Stimulated activated CD8-positive, alpha-beta memory T cell treated with anti-CD3 and anti-CD28 coated beads, Interleukin-4, amount 100 ng/mL, for 1 hour (primary cell): ENCODE measurements around the gene BOLL.
"Not testable (repeated sequence)": the region's sequence is repeated elsewhere in the genome, so short reads cannot be mapped to it uniquely, and the experiment has no call there.

Experiments used
- DNase-seq, 2 donors: peaks; one replicate each; pipeline ENCODE4 v3.0.0-alpha.2; 2020; ENCODE audit warnings: low read depth in 2 of 2, low spot score in 1 of 2

The BOLL gene

GRCh38 chr2:197798187-197798586 is 13.1 kb upstream of the BOLL start:
- no peak for DNase-seq

DNA sequence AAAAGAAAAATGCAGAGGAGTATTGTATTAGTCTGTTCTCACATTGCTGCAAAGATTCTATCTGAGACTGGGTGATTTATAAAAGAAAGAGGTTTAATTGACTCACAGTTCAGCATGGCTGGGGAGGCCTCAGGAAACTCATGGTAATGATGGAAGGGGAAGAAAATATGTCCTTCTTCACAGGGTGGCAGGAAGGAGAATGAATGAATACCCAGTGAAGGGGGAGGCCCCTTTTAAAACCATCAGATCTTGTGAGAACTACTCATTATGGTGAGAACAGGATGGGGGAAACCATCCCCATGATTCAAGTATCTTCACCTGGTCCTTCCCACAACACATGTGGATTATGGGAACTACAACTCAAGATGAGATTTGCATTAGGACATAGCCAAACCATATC is 10.2 kb upstream of the BOLL start:
- no peak for DNase-seq

- DNase-seq: no peak
These were observed 8.3 kb upstream of the BOLL start for GRCh38 chr2:197793456-197793855.

DNA sequence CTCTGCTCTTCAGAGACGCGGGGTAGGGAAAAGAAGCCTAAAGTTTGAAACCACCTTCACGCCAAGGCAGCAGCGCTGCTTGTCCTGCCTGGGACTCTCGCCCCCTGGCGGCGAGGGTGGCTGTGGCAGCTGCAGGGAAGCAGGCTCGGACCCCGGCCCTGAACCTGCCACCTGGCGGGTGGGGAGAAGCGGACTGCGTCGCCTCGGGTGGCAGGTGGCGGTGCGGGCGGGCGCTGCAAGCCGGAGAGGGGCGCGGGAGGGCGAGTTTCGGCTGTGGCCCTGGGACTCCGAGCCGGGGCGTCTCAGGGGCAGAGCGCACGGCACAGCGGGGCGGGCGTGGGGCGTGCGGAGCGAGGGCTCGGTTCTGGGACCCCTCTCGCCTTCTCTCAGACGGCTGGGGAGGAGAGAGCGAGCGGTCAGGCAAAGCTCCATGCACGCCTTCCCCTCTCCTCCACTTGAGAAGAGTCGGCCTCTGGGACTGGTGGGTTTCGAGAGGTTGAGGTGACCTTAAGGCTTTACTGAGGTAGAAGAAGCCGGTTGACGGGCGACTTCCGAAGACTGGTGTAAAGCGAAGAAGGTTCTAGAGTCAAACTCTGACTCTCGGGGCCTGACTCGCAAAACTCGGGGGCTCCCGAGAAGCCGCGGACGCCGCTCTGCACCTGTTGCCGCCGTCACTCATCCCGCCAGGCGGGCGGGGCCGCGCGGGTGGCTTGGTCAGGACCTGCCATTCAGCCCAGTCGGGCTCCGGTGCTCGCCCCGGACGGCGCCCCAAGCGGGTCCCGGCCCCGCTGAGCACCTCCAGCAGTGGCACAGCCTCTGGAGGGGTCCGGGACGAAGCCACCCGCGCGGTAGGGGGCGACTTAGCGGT is 1.1 kb upstream of the BOLL start:
- peak in 1 of 2 donors; percentile 16 for DNase-seq

GRCh38 chr2:197782126-197782525 is 3.0 kb downstream of the BOLL start:
- DNase-seq: no peak

DNA sequence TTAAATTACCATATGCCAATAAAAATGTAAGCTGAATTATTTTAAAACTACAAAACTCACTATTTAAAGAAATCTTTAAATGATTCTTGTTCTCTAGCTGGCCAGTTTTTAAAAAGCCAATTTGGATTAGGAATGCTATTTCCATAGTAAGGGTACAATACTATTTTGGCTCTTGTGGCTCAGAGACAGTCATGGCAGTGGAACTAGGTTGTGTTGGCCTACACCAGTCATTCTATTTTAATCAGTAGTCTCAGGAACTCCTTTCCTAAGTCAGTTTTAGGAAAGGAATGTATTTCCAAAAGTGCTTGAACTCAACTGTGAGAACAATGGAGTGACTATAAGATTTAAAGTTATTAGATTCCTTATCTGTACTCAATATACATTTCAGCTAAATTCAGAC is 5.9 kb downstream of the BOLL start:
- no peak for DNase-seq

GRCh38 chr2:197777823-197778407 is 7.2 kb downstream of the BOLL start:
- no peak for DNase-seq

- no peak for DNase-seq
These were observed 24.8 kb downstream of the BOLL start for GRCh38 chr2:197760293-197760657.

GRCh38 chr2:197759625-197760292 is 25.4 kb downstream of the BOLL start:
- no peak for DNase-seq

DNA sequence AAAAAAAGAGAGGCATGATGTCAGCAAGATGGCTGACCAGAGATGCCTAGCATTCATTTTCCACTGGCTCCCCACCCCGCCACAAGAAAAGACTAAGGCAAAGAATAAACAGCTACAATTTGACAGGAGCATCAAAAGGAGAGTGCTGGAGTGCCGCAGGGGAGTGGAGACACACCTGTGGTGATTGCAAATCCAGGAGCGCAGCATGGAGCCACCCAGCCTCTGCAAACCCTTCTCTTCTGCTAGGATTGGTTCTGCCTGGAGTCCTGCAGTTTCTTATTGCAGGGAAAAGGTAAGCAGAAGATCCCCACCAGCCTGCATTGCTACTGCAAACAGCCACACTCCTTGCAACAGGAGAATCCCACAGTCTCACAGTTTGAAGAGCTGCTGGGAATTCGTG is 26.1 kb downstream of the BOLL start:
- DNase-seq: no peak

DNA sequence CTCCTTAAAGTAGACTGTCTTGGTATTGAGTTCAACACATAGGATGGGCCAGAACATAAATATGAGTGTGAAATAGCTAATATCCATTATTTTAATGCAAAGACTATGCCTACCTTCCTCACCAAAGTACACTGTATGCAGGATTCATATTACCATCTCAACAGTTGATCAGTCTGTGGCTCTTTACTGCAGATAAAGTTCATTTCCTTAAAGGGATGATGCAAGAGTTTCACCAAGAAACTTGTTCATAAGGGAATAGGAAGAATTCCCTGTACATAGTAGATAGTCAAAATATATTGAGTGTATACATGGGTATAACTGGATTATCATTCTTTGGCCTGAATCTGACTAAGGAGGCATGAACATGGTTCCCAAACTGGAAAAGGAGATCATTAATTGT is 44.9 kb downstream of the BOLL start:
- DNase-seq: no peak

DNA sequence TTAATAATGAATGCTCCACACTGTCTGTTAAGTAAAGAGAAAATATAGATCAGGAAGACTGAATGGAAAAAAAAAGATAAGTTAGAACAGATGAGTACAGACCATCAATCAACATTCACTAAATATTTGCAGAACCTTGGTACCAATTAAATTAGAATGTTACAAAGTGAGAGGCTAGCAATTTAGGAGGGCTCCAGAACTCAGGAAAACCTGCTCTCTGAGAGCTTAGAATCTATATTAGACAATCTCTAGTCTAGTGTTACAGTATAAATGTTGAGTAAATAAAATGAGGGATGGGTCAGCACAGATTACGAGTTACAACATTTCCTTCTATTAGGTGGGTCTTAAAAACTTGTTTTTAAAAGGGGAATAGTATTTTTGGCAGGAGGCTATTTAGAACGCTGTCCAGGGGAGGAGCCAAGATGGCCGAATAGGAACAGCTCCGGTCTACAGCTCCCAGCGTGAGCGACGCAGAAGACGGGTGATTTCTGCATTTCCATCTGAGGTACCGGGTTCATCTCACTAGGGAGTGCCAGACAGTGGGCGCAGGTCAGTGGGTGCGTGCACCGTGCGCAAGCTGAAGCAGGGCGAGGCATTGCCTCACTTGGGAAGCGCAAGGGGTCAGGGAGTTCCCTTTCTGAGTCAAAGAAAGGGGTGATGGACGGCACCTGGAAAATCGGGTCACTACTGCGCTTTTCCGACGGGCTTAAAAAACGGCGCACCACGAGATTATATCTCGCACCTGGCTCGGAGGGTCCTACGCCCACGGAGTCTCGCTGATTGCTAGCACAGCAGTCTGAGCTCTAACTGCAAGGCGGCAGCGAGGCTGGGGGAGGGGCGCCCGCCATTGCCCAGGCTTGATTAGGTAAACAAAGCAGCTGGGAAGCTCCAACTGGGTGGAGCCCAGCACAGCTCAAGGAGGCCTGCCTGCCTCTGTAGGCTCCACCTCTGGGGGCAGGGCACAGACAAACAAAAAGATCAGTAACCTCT is 56.3 kb downstream of the BOLL start:
- DNase-seq: not testable (repeated sequence)

DNA sequence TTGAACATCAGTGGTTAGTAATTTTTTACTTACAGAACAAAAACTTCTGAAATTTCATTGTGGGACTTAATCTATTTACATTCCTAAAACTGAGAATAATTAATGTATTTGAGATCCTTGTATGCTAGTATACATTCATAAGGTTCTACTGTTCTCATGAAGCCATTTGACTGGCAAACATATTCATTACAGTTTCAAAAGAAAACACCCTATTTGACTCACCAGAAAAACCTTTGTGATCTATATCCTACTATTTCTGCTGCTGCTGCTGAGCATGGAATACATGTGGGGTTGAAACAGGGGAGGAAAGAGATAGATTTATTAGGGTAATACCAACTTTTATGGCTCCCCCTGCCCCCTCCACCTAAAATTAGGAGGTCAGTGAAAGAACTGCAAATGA is 58.1 kb downstream of the BOLL start:
- DNase-seq: no peak

GRCh38 chr2:197717863-197718262 is 67.3 kb downstream of the BOLL start:
- no peak for DNase-seq

- DNase-seq: no peak
These were observed 71.8 kb downstream of the BOLL start for GRCh38 chr2:197713271-197713670.

DNA sequence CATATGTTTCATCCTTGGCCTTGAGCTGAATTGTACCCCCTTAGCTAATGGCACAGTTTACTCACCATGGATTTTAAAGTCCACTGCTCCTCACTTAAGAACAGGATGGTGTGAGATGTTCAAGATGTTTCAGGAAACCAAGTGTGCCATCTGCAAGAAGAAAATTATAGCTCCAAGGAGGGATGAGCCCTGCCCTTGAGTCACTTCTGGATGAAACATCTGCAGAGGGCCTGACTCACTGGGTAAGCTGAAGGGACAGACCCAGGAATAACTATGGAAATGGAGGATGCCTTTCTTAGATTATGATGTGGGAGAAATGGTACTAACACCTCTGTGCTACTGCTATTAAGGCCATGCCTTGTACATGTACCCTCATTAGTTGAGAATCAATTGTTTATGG is 73.5 kb downstream of the BOLL start:
- DNase-seq: no peak

DNA sequence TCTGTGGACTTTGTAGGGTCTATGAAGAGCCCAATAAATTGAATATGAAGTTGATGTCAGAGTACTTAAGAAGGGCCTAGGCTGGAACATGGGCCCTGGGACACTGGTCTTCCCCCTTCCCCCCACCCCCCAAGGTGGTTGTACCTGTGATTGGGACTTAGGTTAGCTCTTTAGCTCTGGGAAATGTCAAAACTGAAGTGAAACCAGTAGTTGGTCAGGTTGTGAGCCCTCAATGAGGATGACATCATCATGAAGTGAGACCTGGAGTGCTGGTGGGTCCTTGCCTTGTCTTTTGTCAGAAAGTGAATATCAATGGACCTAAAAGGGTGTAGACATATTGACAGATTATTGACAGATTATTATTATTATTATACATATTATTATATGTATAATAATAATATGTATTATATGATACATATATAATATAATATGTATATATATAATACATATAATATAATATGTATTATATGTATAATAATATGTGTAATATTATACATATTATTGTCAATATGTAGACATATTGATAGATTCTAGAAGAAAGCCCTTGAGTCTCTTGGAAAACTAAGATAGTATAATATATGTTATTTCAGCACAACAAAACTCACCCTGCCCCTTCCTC is 74.6 kb downstream of the BOLL start:
- DNase-seq: no peak

GRCh38 chr2:197709140-197709539 is 76.0 kb downstream of the BOLL start:
- not testable (repeated sequence) for DNase-seq

- DNase-seq: no peak
These were observed 76.8 kb downstream of the BOLL start for GRCh38 chr2:197708331-197708730.

DNA sequence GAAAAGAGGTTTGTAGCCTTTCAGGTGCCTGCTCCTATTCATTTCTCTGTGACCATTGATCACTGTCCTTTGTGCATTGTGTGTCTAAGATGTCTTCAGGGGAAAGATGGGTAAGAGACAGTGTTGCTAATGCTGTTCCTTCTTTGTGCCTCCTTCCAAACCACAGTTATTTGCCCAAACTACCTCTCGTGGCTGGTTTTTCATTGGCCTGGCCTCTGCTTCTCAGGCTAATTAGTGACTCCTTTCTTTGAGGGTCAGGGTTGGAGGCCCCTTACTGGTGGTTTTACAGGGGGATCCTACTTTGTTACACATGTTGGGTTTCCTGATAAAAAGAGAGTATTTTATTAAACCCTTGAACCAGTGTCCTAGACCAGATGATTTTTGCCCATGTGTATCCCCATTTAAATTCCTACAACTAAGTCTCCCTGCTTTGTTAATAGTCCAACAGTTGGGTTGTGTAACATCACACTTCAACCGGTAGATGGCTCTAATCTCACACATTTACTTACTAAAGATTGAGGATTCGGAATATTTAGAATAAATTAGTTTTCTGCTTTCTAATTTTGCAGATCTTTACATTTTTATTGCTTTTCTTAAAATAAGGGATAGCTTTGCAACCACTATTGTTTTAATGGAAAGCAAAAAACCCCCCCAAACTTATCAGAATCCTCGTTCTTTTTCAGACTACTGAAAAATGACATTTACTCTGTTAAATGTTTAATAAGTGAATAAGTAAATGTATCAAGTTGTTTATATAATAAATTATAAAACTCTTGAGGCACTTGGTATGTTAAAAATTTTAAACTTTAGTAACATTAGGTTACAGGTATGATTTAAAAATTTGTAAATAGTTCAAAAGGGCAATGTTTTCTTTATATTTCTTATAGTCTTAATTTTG is 77.6 kb downstream of the BOLL start:
- DNase-seq: no peak
